H1 (cell line): ENCODE results near the gene UBR1.

Experiments used
- ASH2L ChIP-seq: fragments of 200-600, 300-600 bp; sonication (generic); IDR thresholded peaks from one replicate; pipeline ENCODE4 v1.7.1; 2017; ENCODE audit warnings: low read length
- EP300 ChIP-seq, 2 experiments: IDR thresholded peaks; 1 replicate in 1 of 2; 2 replicates in 1 of 2; pipeline ENCODE4 v1.6.1; 2011 to 2012; ENCODE audit warnings: low read depth in 2 of 2, low read length in 2 of 2, mild to moderate bottlenecking in 2 of 2, borderline replicate concordance in 1 of 2, inconsistent platforms in 1 of 2, moderate library complexity in 1 of 2
- POLR2A ChIP-seq, 2 experiments: IDR thresholded peaks; 1 replicate in 1 of 2; 2 replicates in 1 of 2; pipeline ENCODE4 v1.6.1; 2011; ENCODE audit warnings: low read depth in 2 of 2, low read length in 2 of 2, mild to moderate bottlenecking in 2 of 2; ENCODE audit errors: control extremely low read depth in 1 of 2
- RAD21 ChIP-seq, 2 experiments: IDR thresholded peaks in 1 of 2; conservative IDR thresholded peaks in 1 of 2; 2 replicates each; pipeline ENCODE4 v1.6.1; 2011; ENCODE audit warnings: low read depth in 2 of 2, low read length in 2 of 2, improper control_type of control experiment in 1 of 2, inconsistent platforms in 1 of 2, mild to moderate bottlenecking in 1 of 2, moderate library complexity in 1 of 2
- RFX5 ChIP-seq: IDR thresholded peaks from 2 replicates; pipeline ENCODE4 v1.6.1; 2011; ENCODE audit warnings: low read depth, low read length, improper control_type of control experiment, borderline replicate concordance
- SUZ12 ChIP-seq: fragments of 200-600 bp; sonication (generic); IDR thresholded peaks from 2 replicates; pipeline ENCODE4 v1.6.1; 2012; ENCODE audit warnings: mild to moderate bottlenecking, inconsistent platforms, low read length, moderate library complexity, mixed read lengths
- TF ChIP-seq, protein P1 (sequence below), 3 experiments: IDR thresholded peaks; 1 replicate in 2 of 3; 2 replicates in 1 of 3; pipeline versions ENCODE4 v1.5.1 to v1.6.1; 2011; ENCODE audit warnings: low read length in 3 of 3, mild to moderate bottlenecking in 3 of 3, inconsistent platforms in 2 of 3, low read depth in 1 of 3, moderate library complexity in 1 of 3; ENCODE audit not compliant: insufficient read depth in 1 of 3; ENCODE audit errors: control extremely low read depth in 1 of 3
- TF ChIP-seq, protein P2 (sequence below): IDR thresholded peaks from 2 replicates; pipeline ENCODE4 v1.6.1; 2011; ENCODE audit warnings: low read depth, mild to moderate bottlenecking, low read length; ENCODE audit not compliant: insufficient read depth

DNA sequence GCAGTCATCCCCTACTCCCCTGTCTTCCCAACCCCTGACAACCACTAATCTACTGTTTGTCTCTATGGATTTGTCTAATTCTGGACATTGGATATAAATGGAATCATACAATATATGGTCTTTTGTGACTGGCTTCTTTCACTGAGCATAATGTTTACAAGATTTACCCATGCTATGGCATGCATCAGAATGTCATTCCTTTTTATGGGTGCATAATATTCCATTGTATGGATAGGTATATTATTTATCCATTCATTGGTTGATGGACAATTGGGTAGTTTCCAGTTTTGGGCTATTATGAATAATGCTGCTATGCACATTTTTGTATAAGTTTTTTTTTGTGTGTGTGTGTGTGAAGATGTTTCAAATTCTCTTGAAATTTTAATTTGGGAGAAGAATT is 168.7 kb downstream of the UBR1 start:
- TF ChIP-seq, protein P1, sequence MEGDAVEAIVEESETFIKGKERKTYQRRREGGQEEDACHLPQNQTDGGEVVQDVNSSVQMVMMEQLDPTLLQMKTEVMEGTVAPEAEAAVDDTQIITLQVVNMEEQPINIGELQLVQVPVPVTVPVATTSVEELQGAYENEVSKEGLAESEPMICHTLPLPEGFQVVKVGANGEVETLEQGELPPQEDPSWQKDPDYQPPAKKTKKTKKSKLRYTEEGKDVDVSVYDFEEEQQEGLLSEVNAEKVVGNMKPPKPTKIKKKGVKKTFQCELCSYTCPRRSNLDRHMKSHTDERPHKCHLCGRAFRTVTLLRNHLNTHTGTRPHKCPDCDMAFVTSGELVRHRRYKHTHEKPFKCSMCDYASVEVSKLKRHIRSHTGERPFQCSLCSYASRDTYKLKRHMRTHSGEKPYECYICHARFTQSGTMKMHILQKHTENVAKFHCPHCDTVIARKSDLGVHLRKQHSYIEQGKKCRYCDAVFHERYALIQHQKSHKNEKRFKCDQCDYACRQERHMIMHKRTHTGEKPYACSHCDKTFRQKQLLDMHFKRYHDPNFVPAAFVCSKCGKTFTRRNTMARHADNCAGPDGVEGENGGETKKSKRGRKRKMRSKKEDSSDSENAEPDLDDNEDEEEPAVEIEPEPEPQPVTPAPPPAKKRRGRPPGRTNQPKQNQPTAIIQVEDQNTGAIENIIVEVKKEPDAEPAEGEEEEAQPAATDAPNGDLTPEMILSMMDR (IDR thresholded peaks at IDR 0.05; ENCODE audit: control extremely low read depth in 1 of 3, insufficient read depth in 1 of 3, low read depth in 1 of 3, low read length in 3 of 3) = no peak
- TF ChIP-seq RFX5 (no peak), RAD21 (IDR thresholded peaks at IDR 0.05 in 1 of 2, conservative IDR thresholded peaks at IDR 0.05 in 1 of 2; ENCODE audit: low read depth in 2 of 2, low read length in 2 of 2) (no peak), ASH2L (no peak), EP300 (IDR thresholded peaks at IDR 0.05; ENCODE audit: borderline replicate concordance in 1 of 2, low read depth in 2 of 2, low read length in 2 of 2) (no peak), SUZ12 (no peak), POLR2A (IDR thresholded peaks at IDR 0.05; ENCODE audit: control extremely low read depth in 1 of 2, low read depth in 2 of 2, low read length in 2 of 2) (no peak)
- TF ChIP-seq, protein P2, sequence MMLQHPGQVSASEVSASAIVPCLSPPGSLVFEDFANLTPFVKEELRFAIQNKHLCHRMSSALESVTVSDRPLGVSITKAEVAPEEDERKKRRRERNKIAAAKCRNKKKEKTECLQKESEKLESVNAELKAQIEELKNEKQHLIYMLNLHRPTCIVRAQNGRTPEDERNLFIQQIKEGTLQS = no peak
